ENCODE measurements around the gene IFIT3.

DNA sequence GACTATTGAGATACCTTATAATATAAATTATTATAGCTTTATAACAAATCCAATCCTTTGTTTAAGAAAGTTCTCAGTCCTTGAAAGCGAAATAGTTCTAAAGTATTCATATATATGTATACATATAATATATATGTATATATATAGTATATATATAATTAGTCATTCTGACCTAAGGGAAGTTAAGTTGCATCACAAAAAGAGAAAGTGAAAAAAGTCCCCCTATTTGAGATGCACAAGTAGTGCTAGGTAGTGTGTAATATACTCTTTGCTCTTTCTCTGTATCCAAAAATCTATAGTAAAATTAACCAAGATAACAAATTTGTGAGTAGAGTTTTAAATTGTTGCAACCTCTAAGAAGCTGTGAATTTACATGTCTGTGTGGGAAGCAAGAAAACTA, 36.7 kb downstream of the IFIT3 start:
- TF ChIP-seq, protein P1, sequence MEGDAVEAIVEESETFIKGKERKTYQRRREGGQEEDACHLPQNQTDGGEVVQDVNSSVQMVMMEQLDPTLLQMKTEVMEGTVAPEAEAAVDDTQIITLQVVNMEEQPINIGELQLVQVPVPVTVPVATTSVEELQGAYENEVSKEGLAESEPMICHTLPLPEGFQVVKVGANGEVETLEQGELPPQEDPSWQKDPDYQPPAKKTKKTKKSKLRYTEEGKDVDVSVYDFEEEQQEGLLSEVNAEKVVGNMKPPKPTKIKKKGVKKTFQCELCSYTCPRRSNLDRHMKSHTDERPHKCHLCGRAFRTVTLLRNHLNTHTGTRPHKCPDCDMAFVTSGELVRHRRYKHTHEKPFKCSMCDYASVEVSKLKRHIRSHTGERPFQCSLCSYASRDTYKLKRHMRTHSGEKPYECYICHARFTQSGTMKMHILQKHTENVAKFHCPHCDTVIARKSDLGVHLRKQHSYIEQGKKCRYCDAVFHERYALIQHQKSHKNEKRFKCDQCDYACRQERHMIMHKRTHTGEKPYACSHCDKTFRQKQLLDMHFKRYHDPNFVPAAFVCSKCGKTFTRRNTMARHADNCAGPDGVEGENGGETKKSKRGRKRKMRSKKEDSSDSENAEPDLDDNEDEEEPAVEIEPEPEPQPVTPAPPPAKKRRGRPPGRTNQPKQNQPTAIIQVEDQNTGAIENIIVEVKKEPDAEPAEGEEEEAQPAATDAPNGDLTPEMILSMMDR (IDR thresholded peaks at IDR 0.05) = no peak
- no peak for TF ChIP-seq EZH2phosphoT487 (IDR thresholded peaks at IDR 0.05)

All from neural progenitor cell (in vitro differentiated cells).